NCI-H1092 treated with DMSO at 0.1 percent for 48 hours (cell line): ENCODE measurements around the gene UBQLNL.

Experiments used
- DNase-seq: peaks from one replicate; lab custom pipeline; 2025; lab: John Stamatoyannopoulos, UW

The UBQLNL gene

DNA sequence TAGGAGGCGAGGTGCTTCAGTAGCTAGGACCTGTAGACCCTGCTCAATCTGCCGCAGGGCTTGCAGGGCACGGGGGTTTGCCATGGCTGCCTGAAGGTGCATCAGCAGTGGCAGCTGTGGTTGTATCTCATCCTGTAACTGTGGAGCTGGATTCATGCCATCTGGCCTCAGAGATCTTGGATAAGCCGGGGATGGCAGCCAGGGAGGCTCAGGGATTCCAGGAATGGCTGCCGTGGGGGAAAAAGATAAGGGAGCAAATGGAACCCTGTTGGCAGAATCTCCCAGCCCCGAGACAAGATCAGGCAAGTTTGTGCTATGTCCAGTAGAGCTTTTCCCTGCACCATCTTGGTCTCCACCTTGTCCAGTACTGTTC, 8.6 kb downstream of the UBQLNL start:
- DNase-seq, result no peak

DNA sequence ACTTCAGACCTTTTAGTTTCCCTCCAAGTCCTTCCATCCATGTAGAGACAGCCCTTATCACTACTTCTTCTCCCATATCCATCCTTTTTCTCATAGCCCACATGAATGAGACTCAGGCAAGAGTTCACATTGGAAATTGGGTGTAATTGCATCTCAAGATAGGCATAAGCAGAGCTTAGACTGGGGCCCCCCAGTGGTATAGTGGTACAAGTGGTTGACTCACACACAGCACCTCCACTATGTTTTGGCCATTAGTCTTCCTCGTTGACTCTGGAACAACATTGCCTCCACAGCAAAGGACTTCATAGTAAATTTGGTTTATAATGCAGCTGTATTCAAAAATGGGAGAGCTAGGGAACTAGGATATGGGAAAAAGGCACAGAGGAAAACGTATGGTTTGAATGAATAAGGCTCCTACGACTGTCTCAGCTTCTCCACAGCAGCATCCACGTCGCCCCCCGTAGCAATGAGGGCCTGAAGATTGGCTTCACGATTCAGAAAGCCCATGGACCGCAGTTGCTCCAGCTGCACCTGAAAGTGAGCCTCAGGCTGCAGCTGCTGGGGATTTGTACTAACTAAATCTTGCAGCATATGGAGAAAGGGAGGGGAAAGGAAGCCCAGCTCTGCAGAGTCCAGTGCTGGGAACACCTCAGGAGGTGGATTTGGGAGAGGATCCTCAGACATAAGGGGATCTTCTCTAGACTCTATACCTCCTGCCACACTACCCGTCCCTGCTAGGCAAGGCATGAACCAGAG, 9.1 kb downstream of the UBQLNL start:
- no peak for DNase-seq

GRCh38 chr11:5505363-5506048, 11.0 kb downstream of the UBQLNL start:
- no peak for DNase-seq

GRCh38 chr11:5504403-5504921, 12.0 kb downstream of the UBQLNL start:
- no peak for DNase-seq

- DNase-seq, result no peak
Measured at GRCh38 chr11:5500393-5500801, 16.1 kb downstream of the UBQLNL start.

DNA sequence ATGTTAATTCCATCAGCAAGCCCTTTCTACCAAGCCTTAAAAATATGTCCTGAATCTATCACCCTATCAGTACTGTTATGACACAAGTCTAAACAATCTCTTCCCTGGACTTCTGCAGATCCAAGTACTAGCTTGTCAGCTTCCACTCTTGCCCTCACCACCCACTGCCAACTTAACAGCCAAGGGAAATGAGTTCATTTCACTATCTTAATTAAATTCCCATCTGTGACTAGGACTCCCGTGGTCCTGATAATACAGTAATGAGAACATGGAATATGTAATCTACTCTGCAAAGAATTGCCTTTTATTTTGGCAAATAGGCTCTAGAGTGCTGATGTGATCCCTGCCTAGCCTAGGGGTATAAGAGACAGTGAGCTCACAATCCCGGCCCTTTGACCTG, 16.8 kb downstream of the UBQLNL start:
- DNase-seq, result no peak

DNA sequence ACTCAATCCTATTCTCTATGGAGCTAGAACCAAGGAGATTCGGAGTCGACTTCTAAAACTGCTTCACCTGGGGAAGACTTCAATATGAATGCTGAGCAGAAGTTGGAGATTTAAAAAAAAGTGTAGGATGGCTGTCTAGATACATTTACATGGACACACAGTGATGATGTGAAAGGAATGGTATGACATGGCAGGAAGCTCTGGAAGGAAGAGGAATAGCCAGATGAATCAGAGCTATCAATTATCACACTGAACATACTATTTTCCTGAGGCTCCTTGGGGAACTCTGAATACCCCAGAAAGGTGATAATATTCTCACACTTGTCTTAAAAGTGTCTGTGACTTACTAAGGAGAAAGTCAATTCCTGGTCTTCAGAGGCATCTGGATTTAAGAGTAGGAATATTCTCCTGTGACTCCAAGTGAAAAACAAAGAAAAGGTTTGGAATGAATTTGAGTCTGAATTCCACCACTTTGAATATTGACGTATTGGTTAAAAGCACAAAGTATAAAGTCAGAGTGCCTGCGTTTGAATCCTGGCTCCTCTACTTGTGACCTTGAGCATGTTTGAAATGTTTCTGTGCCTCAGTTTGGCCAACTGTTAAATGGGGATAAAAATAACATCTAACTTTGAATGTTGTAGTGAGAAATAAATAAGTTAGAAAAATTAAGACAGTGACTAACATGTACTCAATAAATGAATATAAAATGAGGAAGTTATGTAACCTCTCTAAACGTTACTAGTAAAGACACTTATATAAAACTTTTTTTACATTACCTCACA, 26.7 kb downstream of the UBQLNL start:
- no peak for DNase-seq

- DNase-seq, result no peak
Measured at GRCh38 chr11:5488798-5489399, 27.6 kb downstream of the UBQLNL start.

DNA sequence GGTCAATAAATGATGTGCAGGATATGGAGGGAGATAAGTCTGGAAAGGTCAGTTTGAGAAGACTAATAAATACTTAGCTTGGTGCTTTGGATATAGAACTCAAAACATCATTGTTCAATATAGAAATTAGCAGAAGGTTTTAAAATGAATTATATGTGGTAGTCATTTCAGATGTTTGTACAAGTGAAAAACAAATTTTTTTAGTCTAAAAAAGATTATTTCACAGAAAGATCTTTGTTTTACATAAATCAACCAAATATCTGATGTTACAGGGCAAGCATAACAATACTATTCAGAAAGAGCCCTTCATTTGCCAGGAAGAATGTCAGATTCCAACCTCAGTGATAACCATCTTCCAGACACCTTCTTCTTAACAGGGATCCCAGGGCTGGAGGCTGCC, 28.1 kb downstream of the UBQLNL start, which contains the start of gene OR52D1:
OR52D1 (plus strand) TSS at position 301 of the 400 bp plus-strand sequence; CDS start at position 323, 22 bp downstream.
- DNase-seq, result no peak

DNA sequence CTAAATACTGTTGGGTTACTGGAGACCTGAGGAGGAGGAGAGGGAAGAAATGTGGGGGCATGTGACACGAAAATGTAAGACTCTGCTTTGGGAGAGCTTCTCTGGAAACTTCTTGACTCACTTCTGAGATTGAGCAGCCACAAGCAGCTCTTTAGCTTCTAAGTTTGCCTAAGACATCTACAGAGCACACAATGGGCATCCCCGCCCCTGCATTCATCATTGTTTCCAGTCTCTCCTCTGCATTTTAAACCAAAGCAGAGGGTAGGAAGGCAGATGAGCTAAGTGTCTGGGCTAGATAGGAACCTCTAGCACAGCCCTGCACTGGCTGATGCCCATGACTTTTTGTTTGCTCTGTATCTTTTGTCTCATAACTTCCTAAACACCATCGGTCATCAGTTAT, 30.1 kb downstream of the UBQLNL start:
- DNase-seq, result no peak

GRCh38 chr11:5486003-5486402, 30.5 kb downstream of the UBQLNL start:
- no peak for DNase-seq

DNA sequence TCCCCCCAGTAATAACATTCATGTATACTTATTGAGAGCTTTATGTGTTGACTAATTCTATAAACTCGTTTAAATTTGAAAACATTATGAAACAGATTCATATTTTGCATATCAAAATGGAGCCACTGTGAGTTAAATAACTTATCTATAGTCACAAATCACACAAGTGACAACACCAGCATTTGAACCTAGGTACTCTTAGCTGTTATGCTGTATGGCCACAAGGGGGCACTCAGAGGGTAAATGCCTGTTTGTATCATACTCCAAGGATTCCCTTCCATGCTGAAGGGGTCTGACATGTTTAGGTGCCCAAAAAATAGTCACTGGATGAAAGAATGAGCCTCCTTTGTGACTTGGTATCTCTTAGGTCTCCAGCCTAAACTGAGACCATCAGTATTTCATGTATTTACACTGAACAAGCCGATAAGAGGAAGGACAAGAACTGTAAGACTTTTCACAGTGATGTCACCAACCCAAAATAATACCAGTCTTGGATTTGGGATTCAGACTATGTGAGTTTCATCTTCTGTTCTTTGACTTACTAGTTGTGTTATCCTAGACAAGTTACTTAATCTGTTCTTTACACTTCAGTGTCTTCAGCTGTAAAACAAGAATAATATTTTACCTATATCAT, 40.2 kb downstream of the UBQLNL start:
- DNase-seq, result no peak

- DNase-seq, result no peak
Measured at GRCh38 chr11:5473921-5474320, 42.6 kb downstream of the UBQLNL start.

GRCh38 chr11:5467527-5467926, 49.0 kb downstream of the UBQLNL start:
- no peak for DNase-seq
